Caco-2 (cell line): ENCODE data around the gene ARMC2. TPM values are rescaled to one million over a fixed set of nuclear protein-coding genes. Genes with fewer than 3 reads are reported as not detected.
"Not testable (repeated sequence)": the region's sequence is repeated elsewhere in the genome, so short reads cannot be mapped to it uniquely, and the experiment has no call there.

Source experiments
- BruUV-seq: library from RNA; stranded (reverse); fragments of 400-500 nt; replicated peaks from 2 replicates; lab custom pipeline; 2021; lab: Mats Ljungman, UMichigan
- CTCF ChIA-PET: fragments of 300-600 bp; sonication (Branson Sonifier 250); formaldehyde crosslinking; loops from one replicate; lab custom pipeline; 2022; ENCODE audit warnings: antibody characterized with exemption; lab: Charles Lee
- POLR2A ChIA-PET: fragments of 300-600 bp; sonication (Branson Sonifier 250); formaldehyde crosslinking; loops from one replicate; lab custom pipeline; 2022; ENCODE audit warnings: antibody characterized with exemption; lab: Charles Lee
- DNase-seq, 2 experiments: peaks; one replicate each; pipeline versions ENCODE4 v3.0.0 to v3.0.0-alpha.2; 2020 to 2022
- H3K27me3 ChIP-seq: replicated peaks from 2 replicates; pipeline ENCODE4 v1.6.0; 2011; ENCODE audit warnings: low read length; ENCODE audit not compliant: control insufficient read depth, insufficient read depth
- H3K36me3 ChIP-seq: 2 replicates; pipeline ENCODE4 v1.5.1; 2011; ENCODE audit warnings: low read length; ENCODE audit not compliant: control insufficient read depth, insufficient read depth
- H3K4me1 ChIP-seq: fragments of 250-450 bp; sonication (Bioruptor Pico); 2 replicates; pipeline ENCODE4 v1.5.1; 2020; ENCODE audit warnings: mild to moderate bottlenecking
- H3K4me3 ChIP-seq: 2 replicates; pipeline ENCODE4 v1.5.1; 2011; ENCODE audit warnings: low read depth, mild to moderate bottlenecking, control low read depth, low read length
- H3K9me3 ChIP-seq: fragments of 250-450 bp; sonication (Bioruptor Pico); 2 replicates; pipeline ENCODE4 v1.5.1; 2020; ENCODE audit warnings: mild to moderate bottlenecking, moderate library complexity
- H3K27ac Mint-ChIP-seq: one replicate; pipeline ENCODE4 v1.8.0; 2022; ENCODE audit warnings: mixed read lengths; ENCODE audit not compliant: unreplicated experiment
- H3K27me3 Mint-ChIP-seq: one replicate; pipeline ENCODE4 v1.8.0; 2022; ENCODE audit warnings: mixed read lengths; ENCODE audit not compliant: insufficient read depth, unreplicated experiment
- H3K36me3 Mint-ChIP-seq: one replicate; pipeline ENCODE4 v1.8.0; 2022; ENCODE audit warnings: mild to moderate bottlenecking, mixed read lengths; ENCODE audit not compliant: insufficient read depth, unreplicated experiment
- H3K4me1 Mint-ChIP-seq: one replicate; pipeline ENCODE4 v1.8.0; 2022; ENCODE audit warnings: low read depth, mixed read lengths; ENCODE audit not compliant: unreplicated experiment
- H3K4me3 Mint-ChIP-seq: one replicate; pipeline ENCODE4 v1.8.0; 2022; ENCODE audit warnings: mild to moderate bottlenecking, moderate library complexity, mixed read lengths; ENCODE audit not compliant: unreplicated experiment
- H3K9me3 Mint-ChIP-seq: one replicate; pipeline ENCODE4 v1.8.0; 2022; ENCODE audit warnings: mixed read lengths; ENCODE audit not compliant: unreplicated experiment
- CTCF ChIP-seq, 2 experiments: fragments of 200-600 bp in 1 of 2; IDR thresholded peaks; 1 replicate in 1 of 2; 2 replicates in 1 of 2; pipeline versions ENCODE4 v1.5.1 to v1.8.0; 2011 to 2022; ENCODE audit warnings: antibody characterized with exemption in 1 of 2, control low read depth in 1 of 2, inconsistent platforms in 1 of 2, low read depth in 1 of 2, low read length in 1 of 2, mild to moderate bottlenecking in 1 of 2, moderate library complexity in 1 of 2; ENCODE audit not compliant: insufficient read depth in 1 of 2, severe bottlenecking in 1 of 2, unreplicated experiment in 1 of 2
- intact Hi-C: fragments of 100-400 bp; cut with micrococcal nuclease; formaldehyde crosslinking; loops from one replicate; pipeline ENCODE4 v1.10.0; 2022; ENCODE audit not compliant: unreplicated experiment
- total RNA-seq: library from RNA; stranded (reverse); gene quantifications from 2 replicates; pipeline ENCODE4 v1.2.3, GENCODE V29; 2022

Gene ARMC2
- total RNA-seq, 1 experiment from 2014 or later = 7.8 TPM

- no peak overlapping the region for H3K4me3 ChIP-seq
- Mint-ChIP-seq H3K27me3 (no peaks in the 10 kb centered on the region), H3K9me3 (no peaks in the 10 kb centered on the region), H3K27ac (no peak overlapping the region), H3K4me1 (no peaks in the 10 kb centered on the region), H3K36me3 (no peaks in the 10 kb centered on the region), H3K4me3 (no peak overlapping the region)
- POLR2A ChIA-PET = no interaction called here
- CTCF ChIA-PET = no interaction called here
- TF ChIP-seq CTCF (IDR thresholded peaks at IDR 0.05; ENCODE audit: insufficient read depth in 1 of 2, low read depth in 1 of 2, low read length in 1 of 2, severe bottlenecking in 1 of 2, unreplicated experiment in 1 of 2) = no peak
- peaks cover 3% of the 10 kb centered on the region; the same call in 1 of the 2 replicates for H3K9me3 ChIP-seq
- no peak for DNase-seq
- H3K27me3 ChIP-seq = no peaks in the 10 kb centered on the region
- no peaks in the 10 kb centered on the region for H3K36me3 ChIP-seq
- BruUV-seq = no TSS peak
- intact Hi-C loops = no loop called here
- no peaks in the 10 kb centered on the region for H3K4me1 ChIP-seq
Observed at GRCh38 chr6:108809211-108809610, 39.0 kb upstream of the ARMC2 start.

GRCh38 chr6:108810057-108810643 lies 38.1 kb upstream of the ARMC2 start:
- H3K9me3 ChIP-seq = peaks cover 3% of the 10 kb centered on the region; the same call in 1 of the 2 replicates
- BruUV-seq = no TSS peak
- Mint-ChIP-seq H3K36me3 (no peaks in the 10 kb centered on the region), H3K27ac (no peak overlapping the region), H3K9me3 (no peaks in the 10 kb centered on the region), H3K27me3 (no peaks in the 10 kb centered on the region), H3K4me1 (no peaks in the 10 kb centered on the region), H3K4me3 (no peak overlapping the region)
- no peaks in the 10 kb centered on the region for H3K36me3 ChIP-seq
- no peaks in the 10 kb centered on the region for H3K4me1 ChIP-seq
- TF ChIP-seq CTCF (IDR thresholded peaks at IDR 0.05; ENCODE audit: insufficient read depth in 1 of 2, low read depth in 1 of 2, low read length in 1 of 2, severe bottlenecking in 1 of 2, unreplicated experiment in 1 of 2) = no peak
- POLR2A ChIA-PET = no interaction called here
- CTCF ChIA-PET = no interaction called here
- H3K27me3 ChIP-seq = no peaks in the 10 kb centered on the region
- no peak overlapping the region for H3K4me3 ChIP-seq
- intact Hi-C loops = no loop called here
- DNase-seq = no peak

- Histone ChIP-seq H3K27me3 (no peaks in the 10 kb centered on the region), H3K9me3 (peaks cover 3% of the 10 kb centered on the region; the same call in 1 of the 2 replicates), H3K4me3 (no peak overlapping the region), H3K36me3 (no peaks in the 10 kb centered on the region), H3K4me1 (no peaks in the 10 kb centered on the region)
- Mint-ChIP-seq H3K4me3 (no peak overlapping the region), H3K27ac (no peak overlapping the region), H3K27me3 (no peaks in the 10 kb centered on the region), H3K9me3 (peaks cover 7% of the 10 kb centered on the region), H3K36me3 (no peaks in the 10 kb centered on the region), H3K4me1 (no peaks in the 10 kb centered on the region)
- POLR2A ChIA-PET = no interaction called here
- CTCF ChIA-PET = no interaction called here
- intact Hi-C loops = no loop called here
- no peak for TF ChIP-seq CTCF (IDR thresholded peaks at IDR 0.05; ENCODE audit: insufficient read depth in 1 of 2, low read depth in 1 of 2, low read length in 1 of 2, severe bottlenecking in 1 of 2, unreplicated experiment in 1 of 2)
- DNase-seq = no peak
- no TSS peak for BruUV-seq
Observed at GRCh38 chr6:108811490-108811889, 36.7 kb upstream of the ARMC2 start.

- H3K27ac Mint-ChIP-seq, H3K36me3 Mint-ChIP-seq, H3K4me3 Mint-ChIP-seq, BruUV-seq, intact Hi-C loops, H3K4me1 Mint-ChIP-seq, H3K4me1 ChIP-seq, H3K27me3 ChIP-seq, H3K4me3 ChIP-seq, POLR2A ChIA-PET, CTCF ChIA-PET, H3K9me3 ChIP-seq, DNase-seq, H3K36me3 ChIP-seq, H3K27me3 Mint-ChIP-seq: not testable (repeated sequence)
- H3K9me3 Mint-ChIP-seq = peaks cover 19% of the 10 kb centered on the region
Observed at GRCh38 chr6:108813218-108813617, 35.0 kb upstream of the ARMC2 start.

GRCh38 chr6:108817276-108817675 lies 30.9 kb upstream of the ARMC2 start:
- H3K4me1 Mint-ChIP-seq, H3K36me3 Mint-ChIP-seq, H3K4me3 ChIP-seq, POLR2A ChIA-PET, H3K4me1 ChIP-seq, H3K27ac Mint-ChIP-seq, H3K4me3 Mint-ChIP-seq, H3K9me3 ChIP-seq, DNase-seq, H3K27me3 ChIP-seq, BruUV-seq, intact Hi-C loops, H3K36me3 ChIP-seq, H3K27me3 Mint-ChIP-seq, CTCF ChIA-PET: not testable (repeated sequence)
- H3K9me3 Mint-ChIP-seq = peaks cover 19% of the 10 kb centered on the region
